ENCODE measurements around the gene LEMD1. TPM values are rescaled to one million over a fixed set of nuclear protein-coding genes. Genes with fewer than 3 reads are reported as not detected.

LEMD1 gene
- total and polyA plus RNA-seq, 10 donors, result not detected

DNA sequence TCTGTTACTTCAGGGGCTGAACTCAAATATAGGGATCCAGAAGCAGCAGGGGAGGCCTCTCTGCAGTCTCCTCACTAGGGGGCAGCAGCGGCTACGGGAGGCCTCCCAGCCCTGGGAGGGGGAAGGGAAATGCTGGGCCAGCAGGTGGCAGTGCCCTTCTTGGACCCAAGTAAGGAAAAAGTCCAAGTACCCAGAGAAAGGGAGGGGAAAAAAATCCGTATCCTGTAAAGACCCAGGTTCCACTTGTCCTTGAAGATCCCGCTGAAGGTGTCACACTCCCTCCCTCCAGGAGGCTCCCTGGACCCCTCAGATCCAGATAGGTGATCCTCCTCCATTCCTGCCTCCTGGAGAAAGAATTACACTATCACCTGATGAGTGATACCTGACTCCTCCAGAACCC, 86.2 kb downstream of the LEMD1 start:
- TF ChIP-seq CTCF (IDR thresholded peaks at IDR 0.05 in 8 of 11, conservative IDR thresholded peaks at IDR 0.05 in 3 of 11) (peak; percentile 74 to 96 (median 93)), POLR2AphosphoS5 (IDR thresholded peaks at IDR 0.05) (peak in 1 of 3 donors; percentile 24), POLR2A (IDR thresholded peaks at IDR 0.05) (no peak)
- Histone ChIP-seq H3K36me3 (no peaks in the 10 kb centered on the region), H3K4me1 (peaks cover 0 to 5% (median 0%) of the 10 kb centered on the region in 6 donors), H3K27me3 (replicated peaks in 1 of 7) (no peaks in the 10 kb centered on the region), H3K9me3 (no peaks in the 10 kb centered on the region), H3K27ac (no peak overlapping the region), H3K4me3 (no peak overlapping the region)
- WGBS, 5 donors, result 4 to 14% (median 8%) methylated on average over 4 of the region's 4 CpGs
- peak; percentile 94 for DNase-seq
- intact Hi-C loops (cut with DNase I; ENCODE audit: low total_unique reads), result no loop called here

GRCh38 chr1:205332015-205332791, 89.7 kb downstream of the LEMD1 start:
- peaks cover 0 to 6% (median 0%) of the 10 kb centered on the region in 7 donors for H3K27me3 ChIP-seq (replicated peaks in 1 of 7)

More at GRCh38 chr1:205332015-205332791, 89.7 kb downstream of the LEMD1 start:
- no peak for DNase-seq
- Histone ChIP-seq H3K4me1 (peaks cover 0 to 5% (median 0%) of the 10 kb centered on the region in 6 donors), H3K36me3 (no peaks in the 10 kb centered on the region), H3K4me3 (no peak overlapping the region), H3K9me3 (no peaks in the 10 kb centered on the region), H3K27ac (no peak overlapping the region)
- intact Hi-C loops (cut with DNase I; ENCODE audit: low total_unique reads), result no loop called here
- 86 to 92% (median 88%) methylated on average over 11 of the region's 11 CpGs for WGBS, 5 donors
- TF ChIP-seq CTCF (IDR thresholded peaks at IDR 0.05 in 8 of 11, conservative IDR thresholded peaks at IDR 0.05 in 3 of 11) (no peak), POLR2AphosphoS5 (IDR thresholded peaks at IDR 0.05) (no peak), POLR2A (IDR thresholded peaks at IDR 0.05) (no peak)

Small RNA genes lying within 50 kb of the gene (microRNA-seq; reads per million reads assigned to microRNA genes)
- 4.6 to 16.6 (median 11.3) reads per million in 3 donors for gene MIR135B

Small RNA genes lying within 50 kb of the gene (small RNA-seq; reads per million reads assigned to genes)
- 0 to 0.29 (median 0.08) reads per million in 4 donors for gene MIR135B
- gene SNRPGP10, result 0 reads per million in 4 donors

Other genes starting within 250 kb of the LEMD1 start
- gene DSTYK, start 210.4 kb downstream of the LEMD1 start, total RNA-seq, result 10 to 100 TPM; 12.8 to 24.3 (median 18.2) TPM
- 1 to 10 TPM; 2.2 to 5.0 (median 2.3) TPM for gene DSTYK, start 210.4 kb downstream of the LEMD1 start, polyA plus RNA-seq
- gene TMCC2, start 194.1 kb downstream of the LEMD1 start, total RNA-seq, result 100 to 1,000 TPM in 1 of 7 donors, 10 to 100 TPM in 3, 1 to 10 TPM in 3; 2.9 to 146 (median 11.3) TPM
- gene TMCC2, start 194.1 kb downstream of the LEMD1 start, polyA plus RNA-seq, result 10 to 100 TPM in 1 of 3 donors, 1 to 10 TPM in 1, under 1 TPM in 1; 0.74 to 11.9 (median 1.2) TPM
- gene NUAK2, start 100.3 kb downstream of the LEMD1 start, total RNA-seq, result 10 to 100 TPM in 6 of 7 donors, 1 to 10 TPM in 1; 9.3 to 32.7 (median 20.0) TPM
- 1 to 10 TPM; 5.7 to 6.6 (median 5.8) TPM for gene NUAK2, start 100.3 kb downstream of the LEMD1 start, polyA plus RNA-seq
- 1 to 10 TPM in 1 of 7 donors, under 1 TPM in 3, not detected in 3; 0.17 to 2.8 (median 0.62) TPM for gene KLHDC8A, start 65.1 kb downstream of the LEMD1 start, total RNA-seq
- under 1 TPM; 0.26 to 0.48 (median 0.39) TPM for gene KLHDC8A, start 65.1 kb downstream of the LEMD1 start, polyA plus RNA-seq
- gene BLACAT1, start 34.0 kb upstream of the LEMD1 start, total RNA-seq, result under 1 TPM in 5 of 7 donors, not detected in 2; 0.19 to 0.51 (median 0.24) TPM
- under 1 TPM in 1 of 3 donors, not detected in 2; 0.02 TPM for gene BLACAT1, start 34.0 kb upstream of the LEMD1 start, polyA plus RNA-seq
- gene CDK18, start 82.6 kb upstream of the LEMD1 start, total RNA-seq, result 10 to 100 TPM; 14.1 to 25.3 (median 22.4) TPM
- 10 to 100 TPM in 1 of 3 donors, 1 to 10 TPM in 2; 3.5 to 15.3 (median 5.5) TPM for gene CDK18, start 82.6 kb upstream of the LEMD1 start, polyA plus RNA-seq
- 100 to 1,000 TPM in 4 of 7 donors, 10 to 100 TPM in 3; 50.9 to 109 (median 102) TPM for gene ELK4, start 210.0 kb upstream of the LEMD1 start, total RNA-seq
- 10 to 100 TPM in 1 of 3 donors, 1 to 10 TPM in 2; 8.5 to 12.5 (median 9.8) TPM for gene ELK4, start 210.0 kb upstream of the LEMD1 start, polyA plus RNA-seq

Measured in spleen (tissue), 11 donors.